Cardiac muscle cell (in vitro differentiated cells and primary cell): ENCODE measurements around the gene CHAT. TPM values are rescaled to one million over a fixed set of nuclear protein-coding genes. Genes with fewer than 3 reads are reported as not detected.

Experiments
- DNase-seq, 2 donors: peaks; one replicate each; pipeline versions ENCODE4 v3.0.0 to v3.0.0-alpha.2; 2010 to 2017; ENCODE audit warnings: low read depth in 1 of 2, low spot score in 1 of 2
- H3K27ac ChIP-seq: fragments of 200-600 bp; sonication (generic); 2 replicates; pipeline ENCODE4 v1.5.1; 2016
- H3K27me3 ChIP-seq: fragments of 200-600 bp; sonication (generic); 2 replicates; pipeline ENCODE4 v1.6.0; 2016; ENCODE audit warnings: control low read depth
- H3K36me3 ChIP-seq: fragments of 200-600 bp; sonication (generic); 2 replicates; pipeline ENCODE4 v1.5.1; 2016; ENCODE audit warnings: control low read depth
- H3K4me1 ChIP-seq: fragments of 200-600 bp; sonication (generic); 2 replicates; pipeline ENCODE4 v1.8.1; 2017; ENCODE audit warnings: low read depth, mild to moderate bottlenecking, mixed run types
- H3K4me3 ChIP-seq: fragments of 200-600 bp; sonication (generic); 2 replicates; pipeline ENCODE4 v1.5.1; 2016; ENCODE audit warnings: mild to moderate bottlenecking
- H3K9me3 ChIP-seq: fragments of 200-600 bp; sonication (generic); 2 replicates; pipeline ENCODE4 v1.5.1; 2017; ENCODE audit warnings: low read depth, mild to moderate bottlenecking, control low read depth
- polyA plus RNA-seq: library from polyadenylated mRNA; unstranded; fragments of >200 nt; fragmentation: Nextera tagmentation; extraction: Ambion mirVana; gene quantifications from 2 replicates; pipeline ENCODE4 v1.2.1, GENCODE V29; 2016
- total RNA-seq: library from RNA; depleted of rRNA; stranded (reverse); fragments of >200 nt; gene quantifications from 2 replicates; pipeline ENCODE4 v1.2.3, GENCODE V29; 2016
- TF ChIP-seq, protein P1 (sequence below): IDR thresholded peaks from 2 replicates; pipeline ENCODE4 v1.5.1; 2012; ENCODE audit warnings: low read depth, mild to moderate bottlenecking, low read length

Gene CHAT
- total and polyA plus RNA-seq, 2 experiments from 2014 or later = not detected

DNA sequence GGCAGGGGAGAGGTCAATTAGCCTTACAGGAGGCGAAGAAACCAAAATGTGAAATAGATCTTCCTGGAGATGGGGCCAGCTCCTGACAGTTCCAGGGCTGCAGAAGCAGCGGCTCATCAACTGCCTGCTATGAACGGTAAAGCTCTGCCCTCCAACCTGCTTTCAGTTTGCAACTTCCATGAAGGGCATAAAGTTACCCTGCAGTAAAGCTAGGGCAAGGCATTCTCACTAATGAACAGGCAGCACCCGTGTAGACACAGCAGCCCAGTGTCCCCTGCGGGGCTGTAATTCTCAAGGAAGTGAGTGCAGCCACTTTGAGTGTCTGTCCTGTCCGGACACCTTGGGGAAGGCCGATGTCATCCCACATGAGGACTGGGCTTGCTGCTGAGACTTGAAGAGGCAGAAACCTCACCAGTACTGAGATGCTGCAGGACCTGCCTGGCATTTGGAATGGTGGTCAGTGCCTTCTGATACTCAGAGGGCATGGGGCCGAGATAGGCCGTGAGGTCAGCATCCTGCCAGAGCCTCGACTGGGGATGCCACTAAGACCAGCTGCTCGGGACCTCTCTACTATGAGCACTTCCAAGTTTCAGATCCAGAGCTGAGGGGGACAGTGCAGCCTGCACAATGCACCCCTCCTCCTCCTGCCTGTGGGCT is 39.6 kb downstream of the CHAT start:
- no peaks in the 10 kb centered on the region for H3K4me1 ChIP-seq
- H3K36me3 ChIP-seq = no peaks in the 10 kb centered on the region
- H3K27ac ChIP-seq = no peak overlapping the region
- H3K27me3 ChIP-seq = no peaks in the 10 kb centered on the region
- no peak overlapping the region for H3K4me3 ChIP-seq
- TF ChIP-seq, protein P1, sequence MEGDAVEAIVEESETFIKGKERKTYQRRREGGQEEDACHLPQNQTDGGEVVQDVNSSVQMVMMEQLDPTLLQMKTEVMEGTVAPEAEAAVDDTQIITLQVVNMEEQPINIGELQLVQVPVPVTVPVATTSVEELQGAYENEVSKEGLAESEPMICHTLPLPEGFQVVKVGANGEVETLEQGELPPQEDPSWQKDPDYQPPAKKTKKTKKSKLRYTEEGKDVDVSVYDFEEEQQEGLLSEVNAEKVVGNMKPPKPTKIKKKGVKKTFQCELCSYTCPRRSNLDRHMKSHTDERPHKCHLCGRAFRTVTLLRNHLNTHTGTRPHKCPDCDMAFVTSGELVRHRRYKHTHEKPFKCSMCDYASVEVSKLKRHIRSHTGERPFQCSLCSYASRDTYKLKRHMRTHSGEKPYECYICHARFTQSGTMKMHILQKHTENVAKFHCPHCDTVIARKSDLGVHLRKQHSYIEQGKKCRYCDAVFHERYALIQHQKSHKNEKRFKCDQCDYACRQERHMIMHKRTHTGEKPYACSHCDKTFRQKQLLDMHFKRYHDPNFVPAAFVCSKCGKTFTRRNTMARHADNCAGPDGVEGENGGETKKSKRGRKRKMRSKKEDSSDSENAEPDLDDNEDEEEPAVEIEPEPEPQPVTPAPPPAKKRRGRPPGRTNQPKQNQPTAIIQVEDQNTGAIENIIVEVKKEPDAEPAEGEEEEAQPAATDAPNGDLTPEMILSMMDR = no peak
- DNase-seq = no peak
- no peaks in the 10 kb centered on the region for H3K9me3 ChIP-seq

DNA sequence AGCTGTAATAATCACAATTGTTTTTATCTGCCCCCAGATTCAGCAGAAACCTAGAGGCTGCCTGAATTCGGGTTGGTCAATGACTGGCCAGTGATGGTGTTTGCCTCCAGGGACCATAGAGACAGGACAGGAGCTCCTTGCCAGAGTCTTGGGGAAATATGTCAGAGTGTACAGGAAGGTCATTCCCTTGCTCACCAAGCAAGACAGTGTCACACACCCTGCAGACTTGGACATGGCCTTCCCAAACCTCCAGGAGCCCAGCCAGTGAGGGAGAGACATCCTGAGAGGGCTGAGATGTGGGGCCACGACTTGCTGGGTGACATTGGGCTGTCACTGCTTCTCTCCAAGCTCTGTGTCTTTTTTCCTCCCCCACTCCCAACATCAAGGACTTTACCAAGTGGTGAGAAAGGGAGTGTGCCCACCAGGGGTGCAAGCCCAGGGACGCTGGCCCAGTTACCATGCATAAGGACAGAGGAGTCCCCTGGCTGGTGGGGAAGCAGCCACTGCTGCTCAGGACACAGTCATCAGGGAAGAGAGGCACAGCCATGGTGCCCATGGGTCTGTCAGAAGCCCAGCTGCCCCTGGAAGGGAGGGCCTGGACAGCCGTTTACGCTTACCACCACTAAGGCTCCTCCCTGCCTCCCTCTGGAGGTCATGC is 40.3 kb downstream of the CHAT start:
- H3K4me1 ChIP-seq = no peaks in the 10 kb centered on the region
- no peaks in the 10 kb centered on the region for H3K27me3 ChIP-seq
- TF ChIP-seq, protein P1 = no peak
- DNase-seq = no peak
- H3K27ac ChIP-seq = no peak overlapping the region
- no peaks in the 10 kb centered on the region for H3K9me3 ChIP-seq
- H3K36me3 ChIP-seq = no peaks in the 10 kb centered on the region
- no peak overlapping the region for H3K4me3 ChIP-seq

DNA sequence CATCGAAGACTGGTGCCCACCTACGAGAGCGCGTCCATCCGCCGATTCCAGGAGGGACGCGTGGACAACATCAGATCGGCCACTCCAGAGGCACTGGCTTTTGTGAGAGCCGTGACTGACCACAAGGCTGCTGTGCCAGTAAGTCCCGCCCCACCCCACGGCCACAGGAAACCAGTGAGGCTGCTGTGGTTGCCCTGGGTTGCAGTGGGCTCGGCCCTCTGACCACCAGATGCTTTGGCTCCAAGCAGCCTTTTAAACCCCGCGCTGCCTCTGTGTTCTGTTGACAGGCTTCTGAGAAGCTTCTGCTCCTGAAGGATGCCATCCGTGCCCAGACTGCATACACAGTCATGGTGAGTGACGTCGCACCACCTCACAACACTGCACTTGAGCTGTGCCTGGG is 41.3 kb downstream of the CHAT start:
- H3K9me3 ChIP-seq = no peaks in the 10 kb centered on the region
- H3K4me1 ChIP-seq = no peaks in the 10 kb centered on the region
- DNase-seq = no peak
- TF ChIP-seq, protein P1 = no peak
- H3K36me3 ChIP-seq = no peaks in the 10 kb centered on the region
- no peak overlapping the region for H3K4me3 ChIP-seq
- no peaks in the 10 kb centered on the region for H3K27me3 ChIP-seq
- H3K27ac ChIP-seq = no peak overlapping the region

GRCh38 chr10:49656845-49657493 is 43.1 kb downstream of the CHAT start:
- Histone ChIP-seq H3K4me1 (no peaks in the 10 kb centered on the region), H3K27ac (no peak overlapping the region)

DNA sequence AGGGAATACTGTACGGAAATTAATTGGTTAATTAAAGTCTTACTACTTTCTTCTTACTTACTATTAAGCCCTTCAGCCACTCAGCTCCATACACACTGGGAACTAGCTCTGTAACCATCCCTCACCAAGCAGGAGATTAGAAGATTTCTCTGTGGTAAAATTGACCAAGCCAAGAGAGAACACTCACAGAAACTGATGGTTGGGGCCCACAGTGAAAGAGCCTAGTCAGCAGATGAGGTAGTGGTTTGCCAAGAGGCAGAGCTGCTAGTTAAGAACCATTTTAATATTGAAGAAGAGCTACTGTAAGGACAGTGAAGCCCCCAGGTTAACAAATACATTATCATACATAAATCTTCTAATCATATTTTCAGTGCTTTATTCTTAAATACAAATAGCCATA is 43.8 kb downstream of the CHAT start:
- TF ChIP-seq, protein P1 = no peak
- H3K36me3 ChIP-seq = no peaks in the 10 kb centered on the region
- H3K4me3 ChIP-seq = no peak overlapping the region
- peaks cover 9% of the 10 kb centered on the region for H3K27me3 ChIP-seq
- no peaks in the 10 kb centered on the region for H3K4me1 ChIP-seq
- no peak for DNase-seq
- H3K27ac ChIP-seq = no peak overlapping the region
- no peaks in the 10 kb centered on the region for H3K9me3 ChIP-seq

More at GRCh38 chr10:49656845-49657493, 43.1 kb downstream of the CHAT start:
- Histone ChIP-seq H3K36me3 (no peaks in the 10 kb centered on the region), H3K9me3 (no peaks in the 10 kb centered on the region), H3K27me3 (peaks cover 5% of the 10 kb centered on the region), H3K4me3 (no peak overlapping the region)
- TF ChIP-seq, protein P1 = no peak
- DNase-seq = no peak
